Ascending aorta (tissue), 2 donors: ENCODE results near the gene ZNF502. TPM values are rescaled to one million over a fixed set of nuclear protein-coding genes. Genes with fewer than 3 reads are reported as not detected.

Source experiments
- DNase-seq, 2 donors: peaks; one replicate each; pipeline ENCODE4 v3.0.0-alpha.2; 2019; ENCODE audit warnings: low spot score in 2 of 2
- H3K27ac ChIP-seq, 2 donors: fragments of 200-600 bp; sonication (generic); one replicate each; pipeline ENCODE4 v1.5.1; 2016 to 2017; ENCODE audit warnings: mild to moderate bottlenecking in 1 of 2
- H3K27me3 ChIP-seq: fragments of 200-600 bp; sonication (generic); one replicate; pipeline ENCODE4 v1.5.1; 2017
- H3K36me3 ChIP-seq, 2 donors: fragments of 200-600 bp; sonication (generic); one replicate each; pipeline ENCODE4 v1.5.1; 2016
- H3K4me1 ChIP-seq, 2 donors: fragments of 200-600 bp; sonication (generic); one replicate each; pipeline ENCODE4 v1.5.1; 2016 to 2017; ENCODE audit warnings: mild to moderate bottlenecking in 1 of 2
- H3K4me3 ChIP-seq, 2 donors: fragments of 200-600 bp; sonication (generic); one replicate each; pipeline ENCODE4 v1.5.1; 2016 to 2017; ENCODE audit warnings: mild to moderate bottlenecking in 1 of 2
- H3K9me3 ChIP-seq, 2 donors: fragments of 200-600 bp; sonication (generic); one replicate each; pipeline ENCODE4 v1.5.1; 2016
- CTCF ChIP-seq, 3 experiments: fragments of 200-600 bp in 2 of 3; fragments of 450-650 bp in 1 of 3; sonication (generic) in 2 of 3; IDR thresholded peaks; one replicate each; pipeline ENCODE4 v1.5.1; 2016 to 2019; ENCODE audit warnings: antibody characterized with exemption in 3 of 3, mild to moderate bottlenecking in 1 of 3, moderate library complexity in 1 of 3
- intact Hi-C: fragments of 100-400 bp; cut with DNase I; formaldehyde crosslinking; loops from one replicate; pipeline ENCODE4 v1.15.1; 2023
- total RNA-seq: library from RNA; depleted of rRNA; stranded (reverse); fragments of >200 nt; gene quantifications from one replicate; pipeline ENCODE4 v1.1.0, GENCODE V29; 2016

ZNF502 gene
- total RNA-seq, 1 donor from 2014 or later: 6.5 TPM

- H3K4me3 ChIP-seq: peak within 1 kb of the TSS; percentile 59 to 87
- intact Hi-C loops: loop anchor here (1.0 to 5.0 kb wide), 5 partner anchors 33 to 424 kb away; partner anchors contain the start of genes EXOSC7, TCAIM, TMEM42 and ZDHHC3
- no peaks in the 10 kb centered on the region for H3K9me3 ChIP-seq
- H3K27me3 ChIP-seq: no peaks in the 10 kb centered on the region
- peak within 1 kb of the TSS; percentile 7 to 56 for H3K27ac ChIP-seq
- TF ChIP-seq CTCF (IDR thresholded peaks at IDR 0.05): no peak
- peaks cover 0 to 5% of the 10 kb centered on the region in 2 donors for H3K4me1 ChIP-seq
- peaks cover 0 to 7% of the 10 kb centered on the region in 2 donors for H3K36me3 ChIP-seq
- DNase-seq: peak; percentile 81 to 97
These were observed 49.1 kb downstream of the ZNF502 start, which contains the start of the genes KIAA1143 and KIF15 for GRCh38 chr3:44761424-44762169. TSS of gene KIAA1143 (minus strand) at chr3:44761619. CDS start at chr3:44761602, 17 bp downstream. TSS of gene KIF15 (plus strand) at chr3:44761794. CDS start at chr3:44761866, 72 bp downstream.

DNA sequence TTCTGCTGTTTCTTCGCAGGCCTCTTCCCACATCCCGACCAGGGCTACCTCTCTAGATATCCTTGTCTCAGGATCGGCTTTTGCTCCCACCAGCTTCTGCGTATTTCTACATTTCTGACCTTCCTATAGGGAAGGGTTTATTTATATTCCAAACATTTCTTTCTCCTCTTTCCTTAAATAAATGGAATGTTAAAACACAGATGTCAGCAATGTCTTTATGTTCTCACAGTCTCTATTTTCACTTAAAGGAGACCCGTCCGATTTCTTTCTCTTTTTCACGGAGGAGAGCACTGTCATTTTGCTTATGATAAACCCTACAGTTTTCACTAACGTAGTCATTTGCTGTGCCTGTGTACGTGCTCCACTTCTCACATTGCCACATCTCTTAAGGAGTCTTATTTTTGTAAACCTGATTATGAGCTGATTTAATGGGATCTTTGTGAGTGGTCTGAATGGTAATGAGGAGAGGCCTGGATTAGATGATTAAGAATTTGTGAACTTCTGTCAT lies 49.8 kb downstream of the ZNF502 start:
- intact Hi-C loops: loop anchor here (5.0 kb wide), 2 partner anchors 50 to 425 kb away; partner anchors contain the start of genes TCAIM and ZNF502
- H3K4me3 ChIP-seq: peak overlapping the region; percentile 59 to 87
- H3K27me3 ChIP-seq: no peaks in the 10 kb centered on the region
- no peaks in the 10 kb centered on the region for H3K9me3 ChIP-seq
- H3K27ac ChIP-seq: no peak overlapping the region
- no peak for TF ChIP-seq CTCF (IDR thresholded peaks at IDR 0.05)
- H3K4me1 ChIP-seq: peaks cover 0 to 5% of the 10 kb centered on the region in 2 donors
- no peak for DNase-seq
- H3K36me3 ChIP-seq: peaks cover 0 to 7% of the 10 kb centered on the region in 2 donors

DNA sequence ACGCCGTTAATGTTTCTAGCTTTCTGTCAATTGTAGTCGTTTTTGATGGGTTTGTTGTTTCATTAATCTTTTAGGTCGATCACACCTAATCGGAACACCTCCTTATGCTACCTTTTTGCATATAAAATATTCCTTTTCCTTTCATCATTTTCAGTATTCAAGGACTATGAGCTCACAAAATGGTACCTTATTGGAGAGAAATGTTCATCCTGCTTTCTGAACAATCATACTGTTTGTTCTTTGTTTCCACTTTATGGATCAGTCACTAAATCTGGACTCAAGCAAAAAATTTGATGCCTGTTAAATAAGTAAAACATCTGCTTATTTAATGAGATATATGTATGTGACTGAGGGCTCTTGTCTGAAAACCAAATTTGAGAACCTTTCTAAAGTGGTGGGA lies 50.2 kb downstream of the ZNF502 start:
- TF ChIP-seq CTCF (IDR thresholded peaks at IDR 0.05): no peak
- no peak for DNase-seq
- no peak overlapping the region for H3K27ac ChIP-seq
- peak overlapping the region in 1 of 2 donors; percentile 87 for H3K4me3 ChIP-seq
- no peaks in the 10 kb centered on the region for H3K9me3 ChIP-seq
- H3K27me3 ChIP-seq: no peaks in the 10 kb centered on the region
- H3K4me1 ChIP-seq: peaks cover 0 to 5% of the 10 kb centered on the region in 2 donors
- intact Hi-C loops: loop anchor here (5.0 kb wide), 2 partner anchors 50 to 425 kb away; partner anchors contain the start of genes TCAIM and ZNF502
- peaks cover 0 to 7% of the 10 kb centered on the region in 2 donors for H3K36me3 ChIP-seq

DNA sequence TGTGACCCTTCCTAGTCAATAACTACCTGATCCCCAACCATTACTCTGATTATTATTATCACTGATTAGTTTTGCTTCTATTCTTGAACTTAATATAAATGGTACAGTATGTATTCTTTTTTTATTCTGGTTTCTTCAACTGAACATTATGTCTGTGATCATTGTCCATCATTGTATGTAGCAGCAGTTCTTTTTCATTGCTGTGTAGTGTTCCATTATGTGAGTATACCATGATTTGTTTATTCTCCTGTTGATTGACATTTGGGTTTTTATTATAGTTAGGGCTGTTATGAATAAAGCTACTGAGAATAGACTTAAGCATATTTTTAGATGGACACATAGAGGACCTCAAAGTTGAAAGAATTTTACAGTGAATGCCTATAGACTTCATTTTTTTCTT lies 51.8 kb downstream of the ZNF502 start:
- H3K36me3 ChIP-seq: peaks cover 0 to 2% of the 10 kb centered on the region in 2 donors
- H3K4me3 ChIP-seq: no peak overlapping the region
- DNase-seq: no peak
- H3K27me3 ChIP-seq: no peaks in the 10 kb centered on the region
- no peak for TF ChIP-seq CTCF (IDR thresholded peaks at IDR 0.05)
- no peaks in the 10 kb centered on the region for H3K9me3 ChIP-seq
- H3K4me1 ChIP-seq: peaks cover 0 to 5% of the 10 kb centered on the region in 2 donors
- intact Hi-C loops: loop anchor here (5.0 kb wide), 2 partner anchors 52 to 427 kb away; partner anchors contain the start of genes TCAIM and ZNF502
- no peak overlapping the region for H3K27ac ChIP-seq

GRCh38 chr3:44771424-44772098 lies 59.1 kb downstream of the ZNF502 start:
- DNase-seq: no peak
- Histone ChIP-seq H3K9me3 (peaks cover 0 to 10% of the 10 kb centered on the region in 2 donors), H3K27me3 (no peaks in the 10 kb centered on the region), H3K4me3 (no peak overlapping the region), H3K36me3 (no peaks in the 10 kb centered on the region), H3K4me1 (no peaks in the 10 kb centered on the region), H3K27ac (no peak overlapping the region)
- no peak for TF ChIP-seq CTCF (IDR thresholded peaks at IDR 0.05)
- intact Hi-C loops: no loop called here
